ENCODE results near the gene SLC12A9.
"Not testable (repeated sequence)": the region's sequence is repeated elsewhere in the genome, so short reads cannot be mapped to it uniquely, and the experiment has no call there.

Gene SLC12A9

DNA sequence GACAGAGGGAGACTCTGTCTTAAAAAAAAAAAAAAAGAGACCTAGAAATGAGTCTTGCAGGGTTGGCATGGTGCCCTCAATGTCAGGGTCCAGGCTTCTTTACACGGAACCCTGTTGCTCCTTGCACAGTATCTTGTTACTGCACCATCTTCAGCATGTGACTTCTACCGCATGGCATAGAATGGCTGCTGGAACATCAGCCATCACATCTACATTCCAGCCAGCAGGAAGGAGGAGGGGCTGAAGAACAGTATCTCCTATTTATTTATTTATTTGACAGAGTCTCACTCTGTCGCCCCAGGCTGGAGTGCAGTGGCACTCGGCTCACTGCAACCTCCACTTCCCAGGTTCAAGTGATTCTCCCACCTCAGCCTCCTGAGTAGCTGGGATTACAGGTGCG, 46.9 kb downstream of the SLC12A9 start:
- no peak for DNase-seq

- DNase-seq, result no peak
Observed at GRCh38 chr7:100900978-100901377, 48.5 kb downstream of the SLC12A9 start.

GRCh38 chr7:100901921-100902332, 49.4 kb downstream of the SLC12A9 start:
- DNase-seq, result no peak

DNA sequence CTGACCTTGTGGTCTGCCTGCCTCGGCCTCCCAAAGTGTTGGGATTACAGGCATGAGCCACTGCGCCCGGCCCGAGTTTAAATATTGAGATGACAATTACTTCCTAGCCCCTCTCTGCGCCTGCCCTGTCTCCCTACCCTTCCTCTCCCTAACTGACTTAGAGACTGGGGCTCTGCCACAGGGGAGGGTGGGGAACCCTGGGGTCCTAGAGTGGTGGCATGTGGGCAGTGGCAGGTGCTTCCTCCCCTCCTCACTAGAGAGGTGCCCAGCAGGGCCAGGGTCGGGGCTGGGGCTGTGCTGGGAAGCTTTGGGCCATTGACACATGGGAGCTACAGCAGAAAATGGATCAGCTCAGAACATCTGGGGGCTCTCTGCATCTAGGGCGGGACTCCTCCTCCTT, 50.1 kb downstream of the SLC12A9 start:
- DNase-seq, result no peak

DNA sequence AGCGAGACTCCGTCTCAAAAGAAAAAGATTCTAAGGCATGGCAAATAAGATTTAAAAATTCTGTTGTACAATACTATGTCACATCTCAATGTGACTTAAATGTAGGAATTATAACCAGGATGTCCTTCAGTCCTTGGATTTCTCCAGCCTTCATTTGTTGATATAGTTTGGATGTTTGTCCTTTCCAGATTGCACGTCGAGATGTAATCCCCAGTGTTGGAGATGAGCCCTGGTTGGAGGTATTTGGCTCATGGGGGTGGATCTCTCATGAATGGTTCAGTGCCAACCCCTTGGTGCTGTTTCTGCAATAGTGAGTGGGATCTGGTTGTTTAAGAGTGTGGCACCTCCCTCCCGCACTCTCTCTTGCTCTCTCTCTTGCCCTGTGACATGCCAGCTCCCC, 56.0 kb downstream of the SLC12A9 start:
- DNase-seq, result no peak

DNA sequence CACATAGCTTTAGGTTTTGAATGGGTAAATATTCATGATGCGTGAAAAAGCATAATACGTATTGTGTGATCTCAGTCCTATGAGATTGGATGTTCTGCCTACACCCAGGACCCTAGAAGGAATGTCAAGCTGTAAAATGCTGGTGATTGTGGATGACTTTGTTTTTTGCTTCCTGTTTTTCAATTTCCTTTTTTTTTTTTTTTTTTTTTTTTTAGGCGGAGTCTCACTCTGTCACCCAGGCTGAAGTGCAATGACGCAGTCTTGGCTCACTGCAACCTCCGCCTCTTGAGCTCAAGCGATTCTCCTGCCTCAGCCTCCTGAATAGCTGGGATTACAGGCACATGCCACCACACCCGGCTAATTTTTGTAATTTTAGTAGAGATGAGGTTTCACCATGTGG, 57.9 kb downstream of the SLC12A9 start:
- DNase-seq, result not testable (repeated sequence)

DNA sequence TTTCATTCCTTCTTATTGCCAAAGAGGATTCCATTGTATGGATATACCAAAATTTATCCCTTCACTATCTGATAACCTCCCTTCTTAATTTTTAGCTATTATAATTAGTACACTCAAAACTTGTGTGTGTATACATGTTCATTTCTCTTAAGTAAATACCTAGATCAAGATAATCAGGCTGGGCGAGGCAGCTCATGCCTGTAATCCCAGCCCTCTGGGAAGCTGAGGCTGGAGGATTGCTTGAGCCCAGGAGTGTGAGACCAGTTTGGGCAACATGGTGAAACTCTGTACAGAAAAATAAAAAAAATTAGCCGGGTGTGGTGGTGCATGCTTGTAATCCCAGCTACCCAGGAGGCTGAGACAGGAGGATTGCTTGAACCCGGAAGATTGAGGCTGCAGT, 59.0 kb downstream of the SLC12A9 start:
- DNase-seq, result no peak

DNA sequence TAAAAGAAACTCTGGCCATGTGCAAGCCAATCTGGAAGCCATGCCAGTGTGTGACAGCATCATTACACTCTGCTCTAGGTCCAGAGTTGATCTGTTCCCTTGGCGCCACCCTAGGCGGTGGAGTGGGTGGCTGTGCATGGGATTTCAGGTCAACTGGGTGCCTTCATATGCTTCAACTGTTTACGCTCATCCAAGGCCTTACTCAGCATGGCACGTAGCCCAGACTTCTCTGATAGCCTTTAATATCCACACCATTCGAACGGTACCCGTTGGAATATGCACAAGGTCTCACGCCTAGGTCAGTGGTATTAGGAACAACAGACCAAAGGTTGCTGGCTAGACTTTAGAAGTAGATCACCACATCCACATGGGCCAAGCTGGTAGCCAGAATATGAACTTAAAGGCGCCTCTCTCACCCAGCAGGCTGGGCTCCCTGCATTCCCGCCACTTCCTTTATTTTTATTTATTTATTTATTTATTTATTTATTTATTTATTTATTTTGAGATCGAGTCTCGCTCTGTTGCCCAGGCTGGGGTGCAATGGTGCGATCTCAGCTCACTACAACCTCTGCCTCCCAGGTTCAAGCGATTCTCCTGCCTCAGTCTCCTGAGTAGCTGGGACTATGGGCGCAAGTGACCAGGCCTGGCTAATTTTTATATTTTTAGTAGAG, 61.8 kb downstream of the SLC12A9 start:
- DNase-seq, result no peak

DNA sequence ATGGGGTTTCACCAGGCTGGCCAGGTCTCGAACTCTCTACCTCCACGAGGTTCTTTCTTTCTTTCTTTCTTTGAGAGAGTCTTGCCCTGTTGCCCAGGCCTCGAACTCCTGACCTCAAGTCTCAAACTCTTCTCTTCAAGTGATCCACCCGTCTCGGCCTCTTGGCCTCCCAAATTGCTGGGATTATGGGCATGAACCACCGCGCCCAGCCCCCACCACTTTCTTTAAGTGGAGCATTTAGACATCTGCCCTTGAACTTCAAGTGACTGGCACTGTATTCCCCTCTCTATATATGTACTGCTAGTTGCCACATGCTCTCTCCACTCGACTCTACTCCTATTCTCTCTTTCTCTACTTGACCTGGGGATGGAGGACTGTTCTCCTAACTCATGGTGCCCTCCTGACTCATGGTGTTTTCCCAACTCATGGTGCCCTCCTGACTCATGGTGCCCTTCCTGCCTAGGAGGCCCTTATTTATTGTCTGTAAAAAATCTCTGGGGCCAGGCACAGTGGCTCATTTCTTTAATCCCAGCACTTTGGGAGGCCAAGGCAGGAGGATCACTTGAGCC, 62.5 kb downstream of the SLC12A9 start:
- DNase-seq, result no peak

Data from DMS 273 treated with DMSO at 0.1 percent for 48 hours (cell line).